ENCODE data around the gene CGB1.
"Not testable (repeated sequence)": the region's sequence is repeated elsewhere in the genome, so short reads cannot be mapped to it uniquely, and the experiment has no call there.

CGB1 gene

DNA sequence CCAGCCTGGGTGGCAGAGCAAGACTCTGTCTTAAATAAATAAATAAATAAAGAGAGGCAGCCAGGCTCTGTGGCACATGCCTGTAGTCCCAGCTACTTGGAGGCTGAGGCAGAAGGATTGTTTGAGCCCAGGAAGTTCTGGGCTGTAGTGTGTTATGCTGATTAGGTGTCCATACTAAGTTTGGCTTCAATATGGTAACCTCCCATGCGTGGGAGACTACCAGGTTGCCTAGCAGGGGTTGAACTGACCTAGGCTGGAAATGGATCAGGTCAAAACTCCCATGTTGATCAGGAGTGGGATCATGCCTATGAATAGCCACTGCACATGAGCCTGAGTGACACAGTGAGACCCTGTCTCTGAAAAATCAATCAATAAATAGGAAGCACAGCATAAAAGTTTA lies 44.6 kb upstream of the CGB1 start:
- peaks cover 3% of the 10 kb centered on the region for H3K36me3 Mint-ChIP-seq (ENCODE audit: low read depth)
- no peak overlapping the region for H3K4me3 Mint-ChIP-seq
- TF ChIP-seq, protein P1, sequence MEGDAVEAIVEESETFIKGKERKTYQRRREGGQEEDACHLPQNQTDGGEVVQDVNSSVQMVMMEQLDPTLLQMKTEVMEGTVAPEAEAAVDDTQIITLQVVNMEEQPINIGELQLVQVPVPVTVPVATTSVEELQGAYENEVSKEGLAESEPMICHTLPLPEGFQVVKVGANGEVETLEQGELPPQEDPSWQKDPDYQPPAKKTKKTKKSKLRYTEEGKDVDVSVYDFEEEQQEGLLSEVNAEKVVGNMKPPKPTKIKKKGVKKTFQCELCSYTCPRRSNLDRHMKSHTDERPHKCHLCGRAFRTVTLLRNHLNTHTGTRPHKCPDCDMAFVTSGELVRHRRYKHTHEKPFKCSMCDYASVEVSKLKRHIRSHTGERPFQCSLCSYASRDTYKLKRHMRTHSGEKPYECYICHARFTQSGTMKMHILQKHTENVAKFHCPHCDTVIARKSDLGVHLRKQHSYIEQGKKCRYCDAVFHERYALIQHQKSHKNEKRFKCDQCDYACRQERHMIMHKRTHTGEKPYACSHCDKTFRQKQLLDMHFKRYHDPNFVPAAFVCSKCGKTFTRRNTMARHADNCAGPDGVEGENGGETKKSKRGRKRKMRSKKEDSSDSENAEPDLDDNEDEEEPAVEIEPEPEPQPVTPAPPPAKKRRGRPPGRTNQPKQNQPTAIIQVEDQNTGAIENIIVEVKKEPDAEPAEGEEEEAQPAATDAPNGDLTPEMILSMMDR (IDR thresholded peaks at IDR 0.05), result no peak
- H3K9me3 Mint-ChIP-seq, result peaks cover 3% of the 10 kb centered on the region
- no peak overlapping the region for H3K27ac Mint-ChIP-seq
- no peak for DNase-seq
- H3K4me1 Mint-ChIP-seq, result peaks cover 15% of the 10 kb centered on the region
- H3K27me3 Mint-ChIP-seq (ENCODE audit: low read depth, poor library complexity), result peaks cover 39% of the 10 kb centered on the region

DNA sequence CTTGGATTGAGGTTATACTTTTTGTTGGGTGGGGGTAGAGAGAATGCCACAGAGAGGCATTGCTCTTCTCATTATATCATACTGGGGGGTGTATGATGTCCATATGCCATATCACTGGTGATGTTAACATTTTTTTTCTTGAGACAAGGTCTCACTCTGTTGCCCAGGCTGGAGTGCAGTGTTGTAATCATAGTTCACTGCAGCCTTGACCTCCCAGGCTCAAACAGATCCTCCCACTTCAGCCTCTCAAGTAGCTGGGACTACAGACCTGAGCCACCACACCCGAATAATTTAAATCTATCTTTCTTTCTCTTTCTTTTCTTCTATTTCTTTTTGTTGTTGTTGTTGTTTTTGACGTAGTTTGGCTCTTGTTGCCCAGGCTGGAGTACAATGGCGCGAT lies 43.7 kb upstream of the CGB1 start:
- no peak overlapping the region for H3K27ac Mint-ChIP-seq
- peaks cover 3% of the 10 kb centered on the region for H3K9me3 Mint-ChIP-seq
- H3K27me3 Mint-ChIP-seq (ENCODE audit: low read depth, poor library complexity), result peaks cover 38% of the 10 kb centered on the region
- DNase-seq, result no peak
- no peak overlapping the region for H3K4me3 Mint-ChIP-seq
- H3K4me1 Mint-ChIP-seq, result peaks cover 10% of the 10 kb centered on the region
- TF ChIP-seq, protein P1 (IDR thresholded peaks at IDR 0.05), result no peak
- no peaks in the 10 kb centered on the region for H3K36me3 Mint-ChIP-seq (ENCODE audit: low read depth)

DNA sequence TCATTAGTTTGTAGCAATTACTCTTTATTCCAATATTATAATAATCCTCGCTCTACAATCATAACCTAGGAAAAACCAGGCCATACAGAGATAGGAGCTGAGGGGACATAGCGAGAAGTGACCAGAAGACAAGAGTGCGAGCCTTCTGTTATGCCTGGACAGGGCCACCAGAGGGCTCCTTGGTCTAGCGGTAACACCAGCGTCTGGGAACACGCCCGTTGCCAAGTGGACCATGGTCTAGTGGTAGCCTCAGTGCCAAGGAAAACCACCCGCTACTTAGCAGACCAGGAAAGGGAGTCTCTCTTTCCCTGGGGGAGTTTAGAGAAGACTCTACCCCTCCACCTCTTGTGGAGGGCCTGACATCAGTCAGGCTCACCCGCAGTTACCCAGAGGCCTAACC lies 38.2 kb upstream of the CGB1 start:
- Mint-ChIP-seq H3K36me3 (ENCODE audit: low read depth) (peaks cover 12% of the 10 kb centered on the region), H3K4me1 (peaks cover 28% of the 10 kb centered on the region), H3K9me3 (peaks cover 29% of the 10 kb centered on the region), H3K27me3 (ENCODE audit: low read depth, poor library complexity) (peaks cover 55% of the 10 kb centered on the region)
- not testable (repeated sequence) for H3K4me3 Mint-ChIP-seq, H3K27ac Mint-ChIP-seq
- DNase-seq, result peak; percentile 61
- TF ChIP-seq, protein P1 (IDR thresholded peaks at IDR 0.05), result peak; percentile 65

DNA sequence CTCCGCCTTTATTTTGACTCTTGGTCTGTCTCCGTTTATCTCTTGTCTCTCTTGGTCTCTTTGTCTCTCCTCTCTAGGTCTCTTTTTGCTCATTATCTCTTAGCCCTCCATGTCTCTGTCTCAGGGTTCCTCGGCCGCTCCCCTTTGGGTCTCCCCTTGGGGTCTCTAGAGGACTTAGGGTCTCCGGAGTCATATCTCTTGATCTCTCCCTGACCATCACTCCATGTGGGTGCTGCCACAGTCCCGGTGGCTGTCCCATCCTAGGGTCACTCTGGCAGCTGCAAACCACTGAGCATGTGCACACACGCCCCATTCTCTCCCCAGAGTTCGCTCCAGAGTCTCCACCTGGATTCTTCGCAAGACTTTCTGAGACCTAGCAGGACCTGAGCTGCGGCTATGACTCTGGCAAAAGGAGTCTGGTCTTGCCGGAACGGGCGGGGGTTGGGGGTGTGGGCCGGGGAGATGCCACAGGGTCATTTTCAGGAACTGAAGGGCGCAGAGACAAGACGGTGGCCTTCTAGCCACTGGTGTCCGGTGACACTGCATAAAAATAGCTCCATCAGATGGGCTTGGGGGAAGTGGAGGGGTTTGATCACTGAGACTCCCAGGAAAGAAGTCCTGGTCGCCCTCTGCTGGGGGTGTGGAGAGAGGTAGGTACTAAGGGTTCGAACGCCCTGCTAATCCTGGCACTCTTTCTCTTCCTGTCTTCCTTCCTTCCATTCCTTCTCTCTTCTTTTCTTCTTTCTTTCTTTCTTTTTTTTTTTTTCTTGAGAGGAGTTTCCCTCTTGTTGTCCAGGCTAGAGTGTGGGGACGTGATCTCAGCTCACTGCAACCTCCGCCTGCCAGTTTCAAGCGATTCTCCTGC lies 37.1 kb upstream of the CGB1 start:
- Mint-ChIP-seq H3K27me3 (ENCODE audit: low read depth, poor library complexity) (peaks cover 64% of the 10 kb centered on the region), H3K4me1 (peaks cover 39% of the 10 kb centered on the region), H3K27ac (no peak overlapping the region), H3K4me3 (peak overlapping the region; percentile 80), H3K36me3 (ENCODE audit: low read depth) (peaks cover 21% of the 10 kb centered on the region), H3K9me3 (peaks cover 40% of the 10 kb centered on the region)
- no peak for DNase-seq
- TF ChIP-seq, protein P1 (IDR thresholded peaks at IDR 0.05), result no peak

DNA sequence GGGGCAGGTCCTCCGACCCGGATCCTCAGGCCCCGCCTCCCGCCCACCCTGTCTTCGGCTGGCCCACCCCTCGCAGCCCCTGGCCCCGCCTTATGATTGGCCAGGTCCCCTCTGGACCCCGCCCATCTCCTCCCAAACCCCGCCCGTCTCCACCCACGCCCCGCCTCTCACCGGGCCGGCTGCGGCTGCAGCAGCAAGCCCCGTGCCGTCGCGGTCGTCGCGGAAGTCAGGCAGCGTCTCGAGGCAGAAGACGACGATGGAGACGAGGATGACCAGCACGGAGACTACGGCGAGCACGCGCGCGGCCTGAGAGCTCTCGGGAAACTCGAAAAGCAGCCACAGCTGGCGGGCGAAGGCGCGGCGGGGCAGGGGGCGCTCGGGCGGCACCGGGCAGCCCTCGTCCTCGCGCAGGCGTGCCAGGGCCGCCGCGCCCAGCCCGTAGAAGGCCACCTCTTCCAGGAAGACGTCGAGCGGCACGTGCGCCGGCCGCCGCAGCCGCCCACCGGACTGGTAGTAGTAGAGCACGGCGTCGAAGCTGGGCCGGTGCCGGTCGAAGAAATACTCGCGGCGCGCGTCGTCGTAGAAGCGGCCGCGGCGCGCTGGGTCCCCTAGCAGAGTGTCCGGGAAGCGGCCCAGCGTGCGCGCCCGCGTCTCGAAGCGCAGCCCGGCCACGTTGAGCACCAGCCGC lies 35.3 kb upstream of the CGB1 start:
- Mint-ChIP-seq H3K27me3 (ENCODE audit: low read depth, poor library complexity) (peaks cover 57% of the 10 kb centered on the region), H3K4me1 (peaks cover 56% of the 10 kb centered on the region), H3K9me3 (peaks cover 43% of the 10 kb centered on the region), H3K27ac (no peak overlapping the region), H3K36me3 (ENCODE audit: low read depth) (peaks cover 21% of the 10 kb centered on the region), H3K4me3 (peak overlapping the region; percentile 74)
- TF ChIP-seq, protein P1 (IDR thresholded peaks at IDR 0.05), result no peak
- peak; percentile 82 for DNase-seq
